ENCODE data around the gene PLEKHM3.

Gene PLEKHM3

GRCh38 chr2:207855591-207855990 is 169.7 kb downstream of the PLEKHM3 start:
- TF ChIP-seq TAF1 (IDR thresholded peaks at IDR 0.05; ENCODE audit: low read depth), result no peak

DNA sequence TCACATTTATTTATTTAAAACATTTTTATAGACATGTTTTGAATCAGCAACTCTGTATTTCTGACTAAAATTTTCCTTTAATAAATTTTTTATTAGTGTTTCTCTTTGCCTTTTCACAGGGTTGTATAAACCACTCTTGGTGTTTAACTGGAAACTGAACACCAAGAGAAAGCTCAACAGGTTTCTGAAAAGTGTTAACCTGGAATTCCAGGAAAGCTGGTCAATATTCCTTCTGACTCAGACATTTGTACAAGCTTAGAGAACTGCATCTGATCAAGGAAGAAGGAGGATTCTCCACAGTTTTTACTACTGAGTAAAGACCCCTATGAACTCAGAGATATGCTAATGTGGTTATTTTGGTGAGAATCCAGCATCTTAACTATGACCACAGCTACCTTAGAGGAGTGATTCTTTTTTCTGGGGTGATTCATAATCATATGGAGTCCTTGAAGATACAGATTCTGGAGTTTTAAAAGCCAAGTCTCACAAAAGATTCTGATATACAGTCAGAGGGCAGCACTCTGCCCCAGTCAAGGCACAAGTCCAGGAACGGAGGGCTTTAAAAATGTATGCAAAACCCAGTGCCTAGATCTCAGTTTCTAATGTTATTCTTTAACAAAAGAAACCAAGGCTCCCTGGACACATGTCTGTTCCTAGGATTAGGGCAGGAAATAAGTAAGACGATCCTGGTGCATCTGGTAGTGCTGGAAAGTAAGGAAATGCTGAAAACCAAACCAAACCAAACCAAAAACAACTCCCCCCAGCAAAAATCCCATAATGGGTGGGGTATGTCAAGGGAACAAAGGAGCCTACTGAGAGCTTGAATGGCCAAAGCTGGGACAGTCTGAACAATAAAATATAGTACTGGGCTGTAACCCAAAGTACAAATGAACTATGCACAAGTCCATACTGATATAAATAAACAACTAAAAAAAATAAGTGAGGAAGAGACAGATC is 170.6 kb downstream of the PLEKHM3 start:
- TF ChIP-seq CREB1 (IDR thresholded peaks at IDR 0.05; ENCODE audit: low read depth), result no peak
- TF ChIP-seq TAF1 (IDR thresholded peaks at IDR 0.05; ENCODE audit: low read depth), result no peak
- no peak for TF ChIP-seq NFIC (IDR thresholded peaks at IDR 0.05)
- TF ChIP-seq EGR1 (IDR thresholded peaks at IDR 0.05), result no peak
- no peak for TF ChIP-seq RAD21 (IDR thresholded peaks at IDR 0.05; ENCODE audit: low read depth)
- TF ChIP-seq EP300 (IDR thresholded peaks at IDR 0.05; ENCODE audit: borderline replicate concordance), result no peak

DNA sequence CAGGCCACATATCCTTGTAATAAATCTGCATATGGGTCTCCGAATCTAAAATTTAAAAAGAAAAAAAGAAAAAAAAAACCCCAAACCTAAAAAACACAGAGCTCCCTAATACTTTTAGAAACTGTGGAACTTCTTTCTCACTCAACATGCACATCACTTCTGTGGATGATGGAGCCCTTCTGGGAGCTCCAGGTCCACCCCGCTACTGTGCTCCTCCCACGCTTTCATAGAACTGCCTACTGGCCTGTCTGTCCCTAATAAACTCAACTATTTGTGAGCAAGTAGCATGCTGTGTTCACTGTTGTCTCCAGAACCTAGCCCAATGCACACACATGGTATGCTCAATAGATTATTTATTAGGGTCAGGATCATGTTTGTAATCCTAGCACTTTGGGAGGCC is 172.5 kb downstream of the PLEKHM3 start:
- TF ChIP-seq, protein P1, sequence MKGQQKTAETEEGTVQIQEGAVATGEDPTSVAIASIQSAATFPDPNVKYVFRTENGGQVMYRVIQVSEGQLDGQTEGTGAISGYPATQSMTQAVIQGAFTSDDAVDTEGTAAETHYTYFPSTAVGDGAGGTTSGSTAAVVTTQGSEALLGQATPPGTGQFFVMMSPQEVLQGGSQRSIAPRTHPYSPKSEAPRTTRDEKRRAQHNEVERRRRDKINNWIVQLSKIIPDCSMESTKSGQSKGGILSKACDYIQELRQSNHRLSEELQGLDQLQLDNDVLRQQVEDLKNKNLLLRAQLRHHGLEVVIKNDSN (IDR thresholded peaks at IDR 0.05), result no peak
- TF ChIP-seq FOXM1 (IDR thresholded peaks at IDR 0.05; ENCODE audit: borderline replicate concordance, low read depth) (no peak), TEAD4 (IDR thresholded peaks at IDR 0.05) (no peak), REST (IDR thresholded peaks at IDR 0.05; ENCODE audit: low read depth) (no peak), RAD21 (IDR thresholded peaks at IDR 0.05; ENCODE audit: low read depth) (no peak), EP300 (IDR thresholded peaks at IDR 0.05; ENCODE audit: borderline replicate concordance) (no peak), TAF1 (IDR thresholded peaks at IDR 0.05; ENCODE audit: low read depth) (no peak), CREB1 (IDR thresholded peaks at IDR 0.05; ENCODE audit: low read depth) (no peak)

DNA sequence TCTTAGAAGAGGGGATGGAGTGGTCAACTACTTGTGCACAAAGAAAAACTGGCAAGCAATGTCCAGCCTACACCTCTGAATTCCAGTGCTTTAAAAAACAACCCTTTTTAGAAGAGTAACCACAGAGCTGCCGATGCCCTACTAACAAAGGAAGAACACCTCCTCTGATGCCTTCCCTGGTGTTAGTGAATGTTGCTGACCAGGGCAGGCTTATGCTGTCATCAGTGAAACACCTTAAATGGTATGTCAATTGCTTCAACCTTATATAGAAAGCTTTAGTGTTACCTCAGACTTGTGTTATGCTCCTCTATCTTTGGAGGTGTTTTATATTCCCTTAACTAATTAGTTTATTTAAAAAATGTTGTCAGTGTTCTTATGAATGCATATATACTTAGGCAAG is 175.9 kb downstream of the PLEKHM3 start:
- TF ChIP-seq CREB1 (IDR thresholded peaks at IDR 0.05; ENCODE audit: low read depth) (no peak), TAF1 (IDR thresholded peaks at IDR 0.05; ENCODE audit: low read depth) (no peak), RAD21 (IDR thresholded peaks at IDR 0.05; ENCODE audit: low read depth) (no peak), ZBTB7A (IDR thresholded peaks at IDR 0.05; ENCODE audit: low read depth) (no peak), TEAD4 (IDR thresholded peaks at IDR 0.05) (no peak)
- TF ChIP-seq, protein P1 (IDR thresholded peaks at IDR 0.05), result no peak

DNA sequence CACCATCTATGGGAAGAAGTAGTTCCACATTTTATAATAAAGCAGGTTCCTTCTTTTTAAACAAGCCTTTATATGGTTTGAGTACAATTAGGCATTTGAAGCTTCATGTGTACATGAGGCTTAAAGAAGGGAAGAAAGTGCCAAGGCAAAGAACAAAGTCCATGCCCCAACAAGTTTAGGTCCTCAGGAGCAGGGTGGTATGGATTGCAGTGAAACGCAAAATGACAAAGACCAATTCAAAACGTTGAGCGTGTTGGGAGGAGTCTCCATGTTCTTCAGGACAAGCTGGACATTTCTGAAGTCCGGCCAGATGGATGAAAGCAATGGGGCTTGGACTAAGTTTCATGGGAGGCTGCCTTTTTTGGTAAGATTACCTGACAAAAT is 176.8 kb downstream of the PLEKHM3 start:
- TF ChIP-seq CREB1 (IDR thresholded peaks at IDR 0.05; ENCODE audit: low read depth) (no peak), YY1 (IDR thresholded peaks at IDR 0.05; ENCODE audit: low read depth) (no peak), EP300 (IDR thresholded peaks at IDR 0.05; ENCODE audit: borderline replicate concordance) (no peak), RAD21 (IDR thresholded peaks at IDR 0.05; ENCODE audit: low read depth) (no peak), FOXM1 (IDR thresholded peaks at IDR 0.05; ENCODE audit: borderline replicate concordance, low read depth) (no peak), EGR1 (IDR thresholded peaks at IDR 0.05) (no peak), ZBTB7A (IDR thresholded peaks at IDR 0.05; ENCODE audit: low read depth) (no peak), NFIC (IDR thresholded peaks at IDR 0.05) (no peak), CEBPB (IDR thresholded peaks at IDR 0.05) (no peak), TCF12 (IDR thresholded peaks at IDR 0.05; ENCODE audit: low read depth) (no peak), TAF1 (IDR thresholded peaks at IDR 0.05; ENCODE audit: low read depth) (no peak), REST (IDR thresholded peaks at IDR 0.05; ENCODE audit: low read depth) (no peak), TEAD4 (IDR thresholded peaks at IDR 0.05) (no peak)
- TF ChIP-seq, protein P2, sequence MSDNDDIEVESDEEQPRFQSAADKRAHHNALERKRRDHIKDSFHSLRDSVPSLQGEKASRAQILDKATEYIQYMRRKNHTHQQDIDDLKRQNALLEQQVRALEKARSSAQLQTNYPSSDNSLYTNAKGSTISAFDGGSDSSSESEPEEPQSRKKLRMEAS (IDR thresholded peaks at IDR 0.05), result no peak
- TF ChIP-seq, protein P1 (IDR thresholded peaks at IDR 0.05), result no peak
